Ascending aorta (tissue), 2 donors: ENCODE results near the gene MAP3K7CL. TPM values are rescaled to one million over a fixed set of nuclear protein-coding genes. Genes with fewer than 3 reads are reported as not detected.
A peak's percentile ranks its signal among the peaks of the same experiment; 100 is the strongest.

Source experiments
- DNase-seq, 2 donors: peaks; one replicate each; pipeline ENCODE4 v3.0.0-alpha.2; 2019; ENCODE audit warnings: low spot score in 2 of 2
- H3K27ac ChIP-seq, 2 donors: fragments of 200-600 bp; sonication (generic); one replicate each; pipeline ENCODE4 v1.5.1; 2016 to 2017; ENCODE audit warnings: mild to moderate bottlenecking in 1 of 2
- H3K27me3 ChIP-seq: fragments of 200-600 bp; sonication (generic); one replicate; pipeline ENCODE4 v1.5.1; 2017
- H3K36me3 ChIP-seq, 2 donors: fragments of 200-600 bp; sonication (generic); one replicate each; pipeline ENCODE4 v1.5.1; 2016
- H3K4me1 ChIP-seq, 2 donors: fragments of 200-600 bp; sonication (generic); one replicate each; pipeline ENCODE4 v1.5.1; 2016 to 2017; ENCODE audit warnings: mild to moderate bottlenecking in 1 of 2
- H3K4me3 ChIP-seq, 2 donors: fragments of 200-600 bp; sonication (generic); one replicate each; pipeline ENCODE4 v1.5.1; 2016 to 2017; ENCODE audit warnings: mild to moderate bottlenecking in 1 of 2
- H3K9me3 ChIP-seq, 2 donors: fragments of 200-600 bp; sonication (generic); one replicate each; pipeline ENCODE4 v1.5.1; 2016
- CTCF ChIP-seq, 3 experiments: fragments of 200-600 bp in 2 of 3; fragments of 450-650 bp in 1 of 3; sonication (generic) in 2 of 3; IDR thresholded peaks; one replicate each; pipeline ENCODE4 v1.5.1; 2016 to 2019; ENCODE audit warnings: antibody characterized with exemption in 3 of 3, mild to moderate bottlenecking in 1 of 3, moderate library complexity in 1 of 3
- intact Hi-C: fragments of 100-400 bp; cut with DNase I; formaldehyde crosslinking; loops from one replicate; pipeline ENCODE4 v1.15.1; 2023
- total RNA-seq: library from RNA; depleted of rRNA; stranded (reverse); fragments of >200 nt; gene quantifications from one replicate; pipeline ENCODE4 v1.1.0, GENCODE V29; 2016

MAP3K7CL gene
- total RNA-seq, 1 donor from 2014 or later = 6.9 TPM

GRCh38 chr21:29212446-29212845 is 82.0 kb downstream of the MAP3K7CL start:
- H3K4me1 ChIP-seq = peaks cover 0 to 3% of the 10 kb centered on the region in 2 donors
- no peaks in the 10 kb centered on the region for H3K36me3 ChIP-seq
- H3K4me3 ChIP-seq = no peak overlapping the region
- no peak for TF ChIP-seq CTCF (IDR thresholded peaks at IDR 0.05)
- H3K9me3 ChIP-seq = no peaks in the 10 kb centered on the region
- H3K27me3 ChIP-seq = no peaks in the 10 kb centered on the region
- intact Hi-C loops = no loop called here
- H3K27ac ChIP-seq = no peak overlapping the region
- no peak for DNase-seq

- no peak overlapping the region for H3K4me3 ChIP-seq
These were observed 83.3 kb downstream of the MAP3K7CL start for GRCh38 chr21:29213513-29214385.

GRCh38 chr21:29215709-29216108 is 85.3 kb downstream of the MAP3K7CL start:
- H3K4me1 ChIP-seq = no peaks in the 10 kb centered on the region
- H3K4me3 ChIP-seq = no peak overlapping the region
- intact Hi-C loops = no loop called here
- H3K9me3 ChIP-seq = no peaks in the 10 kb centered on the region
- TF ChIP-seq CTCF (IDR thresholded peaks at IDR 0.05) = no peak
- no peak for DNase-seq
- H3K27ac ChIP-seq = no peak overlapping the region
- H3K36me3 ChIP-seq = no peaks in the 10 kb centered on the region
- no peaks in the 10 kb centered on the region for H3K27me3 ChIP-seq

More at GRCh38 chr21:29213513-29214385, 83.3 kb downstream of the MAP3K7CL start:
- H3K36me3 ChIP-seq = no peaks in the 10 kb centered on the region
- no peaks in the 10 kb centered on the region for H3K27me3 ChIP-seq
- no peaks in the 10 kb centered on the region for H3K9me3 ChIP-seq
- TF ChIP-seq CTCF (IDR thresholded peaks at IDR 0.05) = no peak
- H3K27ac ChIP-seq = no peak overlapping the region
- DNase-seq = no peak
- intact Hi-C loops = no loop called here
- H3K4me1 ChIP-seq = peaks cover 0 to 3% of the 10 kb centered on the region in 2 donors

- Histone ChIP-seq H3K27me3 (no peaks in the 10 kb centered on the region), H3K4me1 (no peaks in the 10 kb centered on the region), H3K27ac (peak overlapping the region in 1 of 2 donors; percentile 53), H3K9me3 (no peaks in the 10 kb centered on the region), H3K36me3 (no peaks in the 10 kb centered on the region), H3K4me3 (no peak overlapping the region)
- TF ChIP-seq CTCF (IDR thresholded peaks at IDR 0.05) = no peak
- intact Hi-C loops = no loop called here
- DNase-seq = no peak
These were observed 87.4 kb downstream of the MAP3K7CL start for GRCh38 chr21:29217818-29218291.

GRCh38 chr21:29218749-29219148 is 88.3 kb downstream of the MAP3K7CL start:
- no peak for TF ChIP-seq CTCF (IDR thresholded peaks at IDR 0.05)
- no peaks in the 10 kb centered on the region for H3K9me3 ChIP-seq
- DNase-seq = no peak
- H3K4me3 ChIP-seq = no peak overlapping the region
- intact Hi-C loops = no loop called here
- no peaks in the 10 kb centered on the region for H3K4me1 ChIP-seq
- H3K36me3 ChIP-seq = no peaks in the 10 kb centered on the region
- no peaks in the 10 kb centered on the region for H3K27me3 ChIP-seq
- H3K27ac ChIP-seq = no peak overlapping the region
